Pancreas (tissue), 10 donors: ENCODE measurements around the gene UPK3A. TPM values are rescaled to one million over a fixed set of nuclear protein-coding genes. Genes with fewer than 3 reads are reported as not detected.

Experiments used
- ATAC-seq, 4 donors: fragments of 200-7000 bp; cut with Tn5 transposase; one replicate each; pipeline versions ENCODE4 v1.8.0 to v1.9.1; 2020; ENCODE audit warnings: mild to moderate bottlenecking in 4 of 4, moderate library complexity in 4 of 4
- DNase-seq, 6 donors: peaks; one replicate each; pipeline ENCODE4 v3.0.0-alpha.2; 2020
- FAIRE-seq: peaks from 2 replicates; lab custom pipeline; 2012; peaks lifted over from hg19 to GRCh38; lab: Jason Lieb, UNC
- H3K27ac ChIP-seq, 4 donors: fragments of 200-600 bp; sonication (generic); 1 replicate in 3 of 4; 2 replicates in 1 of 4; pipeline versions ENCODE4 v1.5.0 to v1.8.0; 2020
- H3K27me3 ChIP-seq, 4 donors: fragments of 200-600 bp; one replicate each; pipeline ENCODE4 v1.8.0; 2021
- H3K36me3 ChIP-seq, 3 donors: fragments of 200-600 bp; sonication (generic) in 1 of 3; one replicate each; pipeline versions ENCODE4 v1.5.0 to v1.8.0; 2020 to 2021
- H3K4me1 ChIP-seq, 3 donors: fragments of 200-600 bp; one replicate each; pipeline ENCODE4 v1.8.0; 2021
- H3K4me3 ChIP-seq, 4 donors: fragments of 200-600 bp; sonication (generic) in 2 of 4; one replicate each; pipeline versions ENCODE4 v1.5.0 to v1.8.0; 2020 to 2021
- H3K9me3 ChIP-seq, 4 donors: fragments of 200-600 bp; one replicate each; pipeline ENCODE4 v1.8.0; 2021
- CTCF ChIP-seq, 4 donors: fragments of 200-600 bp; sonication (generic) in 3 of 4; IDR thresholded peaks; one replicate each; pipeline versions ENCODE4 v1.5.0 to v1.8.0; 2021; ENCODE audit warnings: antibody characterized with exemption in 4 of 4
- WGBS, 2 donors: extraction: QIAGEN DNeasy Blood & Tissue Kit; methylation state at CpG; one replicate each; pipeline ENCODE4 v1.1.7; 2013; 5-methylcytosine and 5-hydroxymethylcytosine counted together
- intact Hi-C, 3 donors: fragments of 100-400 bp; cut with DNase I; formaldehyde crosslinking; loops; one replicate each; pipeline versions ENCODE4 v1.11.1 to v1.14.2; 2022
- polyA plus RNA-seq, 2 donors: library from polyadenylated mRNA; stranded (reverse); fragments of 200-250 nt; gene quantifications; one replicate each; pipeline ENCODE4 v1.2.3, GENCODE V29; 2013
- total RNA-seq, 6 donors: library from RNA; stranded (reverse); fragmentation: NEBNext Ultra II Directional in 4 of 6; extraction: Animal tissue kit (Norgen Biotek cat#: 25700) in 4 of 6; gene quantifications; one replicate each; pipeline versions ENCODE4 v1.2.1 to v1.2.4, GENCODE V29; 2021 to 2023
- donor health status: healthy with polysubstance abuse.
- donor health status: DM: no; HTN: no; CAD: no; lungs with moderate emphysema.
- donor health status: DM: no; HTN: no; CAD: no.
- donor health status: control.
- donor health status: control.
- donor health status: Bipolar disorder and iron deficiency.
- donor health status: DM: yes; HTN: yes; CAD: no.
- donor health status: DM: no; HTN: no; CAD: no.
- donor health status: DM: no; HTN: no; CAD: no.
- donor health status: DM: yes; HTN: yes; CAD: no.

The UPK3A gene
- total and polyA plus RNA-seq, 8 donors, result 0.21 TPM; not detected in 7

DNA sequence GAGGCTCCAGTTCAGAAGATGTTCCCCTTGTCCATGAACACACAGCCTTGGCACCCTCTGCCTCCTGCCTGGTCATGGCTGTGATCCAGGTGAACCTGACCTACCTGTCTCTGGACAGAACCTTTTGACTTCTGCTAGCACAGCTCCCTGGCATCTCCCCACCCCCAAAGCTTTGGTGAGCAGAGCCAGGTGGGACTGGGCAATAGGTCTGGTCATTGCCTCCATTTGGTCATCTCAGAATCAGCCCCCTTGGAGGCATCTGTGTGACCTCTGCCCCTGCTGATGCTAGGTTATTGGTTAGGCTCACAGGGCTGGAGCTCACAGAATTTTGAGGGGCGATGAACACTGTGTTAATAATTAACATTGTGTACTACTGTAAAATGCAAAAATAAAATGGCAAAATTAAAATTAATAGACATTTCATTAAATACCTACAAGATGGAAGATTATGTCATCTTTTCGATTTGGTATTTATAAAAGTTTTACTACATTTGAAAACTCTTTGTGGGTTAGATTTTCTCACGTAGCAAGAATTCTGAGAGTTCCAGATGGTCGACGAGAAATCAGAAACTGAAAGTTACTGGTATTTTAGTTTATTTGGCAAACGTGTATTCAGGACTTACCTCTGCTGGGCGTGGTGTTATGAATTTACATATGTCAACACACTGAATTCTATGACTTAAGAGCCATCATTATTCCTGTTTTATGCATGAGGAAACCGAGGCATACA lies 35.8 kb upstream of the UPK3A start:
- no peak for ATAC-seq

DNA sequence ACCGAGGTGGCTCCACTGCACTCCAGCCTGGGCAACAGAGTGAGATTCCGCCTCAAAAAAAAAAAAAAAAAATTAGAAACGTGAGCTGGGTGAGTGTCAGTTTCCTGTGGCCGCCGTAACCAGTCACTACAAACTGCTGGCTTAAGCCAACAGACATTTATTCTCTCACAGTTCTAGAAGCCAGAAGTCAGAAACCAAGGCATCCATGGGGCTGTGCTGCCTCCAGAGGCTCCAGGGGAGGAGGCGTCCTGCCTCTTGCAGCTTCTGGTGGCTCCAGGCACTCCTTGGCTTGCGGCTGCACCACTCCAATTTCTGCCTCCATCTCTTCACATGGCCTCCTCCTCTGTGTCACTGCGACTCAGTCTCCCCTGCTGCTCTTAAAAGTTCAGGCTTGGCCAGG lies 32.9 kb upstream of the UPK3A start:
- no peak for TF ChIP-seq CTCF (IDR thresholded peaks at IDR 0.05)
- 68 to 86% methylated on average over 7 to 8 of the region's 8 CpGs for WGBS, 2 donors
- Histone ChIP-seq H3K27me3 (no peaks in the 10 kb centered on the region), H3K4me3 (no peak overlapping the region), H3K27ac (no peak overlapping the region), H3K4me1 (peaks cover 6 to 7% (median 7%) of the 10 kb centered on the region in 3 donors), H3K36me3 (no peaks in the 10 kb centered on the region), H3K9me3 (no peaks in the 10 kb centered on the region)
- intact Hi-C loops, result no loop called here
- no peak for ATAC-seq
- no peak for DNase-seq
- no peak for FAIRE-seq

More for the DNA sequence above, 35.8 kb upstream of the UPK3A start:
- no peak overlapping the region for H3K27ac ChIP-seq
- H3K36me3 ChIP-seq, result no peaks in the 10 kb centered on the region
- 67 to 72% methylated on average over 8 of the region's 8 CpGs for WGBS, 2 donors
- H3K4me3 ChIP-seq, result no peak overlapping the region
- H3K27me3 ChIP-seq, result no peaks in the 10 kb centered on the region
- H3K4me1 ChIP-seq, result peaks cover 14 to 21% (median 17%) of the 10 kb centered on the region in 3 donors
- no peaks in the 10 kb centered on the region for H3K9me3 ChIP-seq
- intact Hi-C loops, result no loop called here
- no peak for TF ChIP-seq CTCF (IDR thresholded peaks at IDR 0.05)
- FAIRE-seq, result no peak
- peak in 1 of 6 donors; percentile 22 for DNase-seq

DNA sequence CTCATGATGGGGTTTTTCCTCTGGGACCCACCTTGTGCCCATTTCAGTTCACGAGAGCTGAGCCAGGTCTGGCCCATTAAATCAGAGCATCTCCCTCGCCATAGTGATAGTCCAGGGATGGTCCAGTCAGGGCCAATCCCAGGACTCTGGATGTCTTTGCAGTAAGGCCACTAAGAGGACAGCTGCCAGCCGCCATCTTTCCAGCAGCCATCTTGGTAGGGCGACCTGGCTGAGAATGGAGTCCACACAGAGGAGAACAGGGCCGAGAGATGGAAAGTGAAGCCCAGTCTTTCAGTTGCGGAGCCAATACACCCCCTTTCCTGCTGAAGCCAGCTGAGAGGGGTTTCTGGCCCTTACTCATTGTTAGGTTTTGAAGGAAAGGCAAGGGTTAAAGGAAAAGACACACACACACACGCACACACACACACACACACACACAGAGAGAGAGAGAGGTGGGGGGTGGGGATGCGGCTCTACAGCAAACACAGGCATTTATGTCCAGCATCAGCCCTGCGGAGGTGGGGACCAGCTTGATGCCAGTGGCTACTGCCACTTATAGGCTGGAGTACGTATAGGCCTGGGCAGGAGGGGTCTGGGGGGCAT lies 31.6 kb upstream of the UPK3A start:
- DNase-seq (no peak), ATAC-seq (no peak), FAIRE-seq (no peak)
- Histone ChIP-seq H3K9me3 (no peaks in the 10 kb centered on the region), H3K4me1 (no peaks in the 10 kb centered on the region), H3K27me3 (no peaks in the 10 kb centered on the region), H3K4me3 (no peak overlapping the region), H3K27ac (no peak overlapping the region), H3K36me3 (no peaks in the 10 kb centered on the region)
- TF ChIP-seq CTCF (IDR thresholded peaks at IDR 0.05), result no peak
- 77 to 80% methylated on average over 10 of the region's 10 CpGs for WGBS, 2 donors
- intact Hi-C loops, result no loop called here

GRCh38 chr22:45254388-45254787 lies 30.4 kb upstream of the UPK3A start:
- ATAC-seq (no peak), FAIRE-seq (no peak)

More at GRCh38 chr22:45254388-45254787, 30.4 kb upstream of the UPK3A start:
- intact Hi-C loops, result no loop called here
- Histone ChIP-seq H3K9me3 (no peaks in the 10 kb centered on the region), H3K27ac (no peak overlapping the region), H3K4me1 (no peaks in the 10 kb centered on the region), H3K27me3 (no peaks in the 10 kb centered on the region), H3K4me3 (no peak overlapping the region), H3K36me3 (no peaks in the 10 kb centered on the region)
- 83 to 91% methylated on average over 7 of the region's 7 CpGs for WGBS, 2 donors
- no peak for TF ChIP-seq CTCF (IDR thresholded peaks at IDR 0.05)
- no peak for DNase-seq
